HG03565 (cell line): ENCODE results near the gene BLCAP.
"Not testable (repeated sequence)": the region's sequence is repeated elsewhere in the genome, so short reads cannot be mapped to it uniquely, and the experiment has no call there.

Experiments used
- ATAC-seq: cut with Tn5 transposase; IDR thresholded peaks from one replicate; pipeline ENCODE4 v1.9.1; 2021; ENCODE audit warnings: mild to moderate bottlenecking, moderate library complexity; ENCODE audit not compliant: unreplicated experiment

Gene BLCAP, protein sequence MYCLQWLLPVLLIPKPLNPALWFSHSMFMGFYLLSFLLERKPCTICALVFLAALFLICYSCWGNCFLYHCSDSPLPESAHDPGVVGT

DNA sequence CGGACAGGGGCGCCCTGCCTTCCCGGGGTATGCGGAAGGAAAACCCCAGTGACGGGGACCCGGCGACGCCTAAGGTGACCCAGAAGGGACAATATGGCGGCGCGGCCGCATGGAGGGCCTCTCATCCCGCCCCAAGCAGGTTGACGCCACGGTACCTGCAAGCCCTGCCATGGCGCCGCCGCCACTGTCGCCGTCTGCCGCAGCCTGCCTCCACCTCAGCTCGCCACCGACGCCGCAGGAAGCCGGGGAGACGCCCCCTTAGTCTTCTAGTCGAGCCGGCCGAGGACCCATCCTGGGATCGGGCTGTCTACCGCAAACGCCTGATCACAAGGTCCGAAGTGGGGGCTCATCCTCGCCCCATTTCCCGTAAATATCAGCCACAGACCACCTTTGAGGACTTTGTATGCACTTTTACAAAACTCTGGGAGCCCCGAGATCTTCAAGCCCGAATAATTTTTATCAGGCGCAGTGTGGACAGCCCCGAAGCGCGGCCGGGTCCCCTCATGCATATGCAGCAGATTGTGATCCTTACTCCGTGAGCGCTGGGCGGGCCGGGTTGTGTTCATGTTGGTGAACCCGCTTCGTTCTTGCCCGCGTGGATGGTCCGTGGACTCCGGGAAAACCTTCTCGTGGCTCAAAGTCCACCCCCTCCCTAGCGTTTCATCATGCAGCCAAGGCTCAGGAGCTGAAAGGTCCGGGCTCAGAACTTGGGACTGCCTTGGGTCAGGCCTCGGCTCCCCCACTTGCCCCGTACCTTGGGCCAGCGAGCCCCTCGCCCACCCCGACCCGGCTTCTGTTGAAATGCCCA lies at the start of gene BLCAP:
TSS of gene BLCAP (minus strand) at position 239 of the 808 bp plus-strand sequence. CDS start 8,702 bp downstream, outside the sequence.
- ATAC-seq = peak; percentile 44

DNA sequence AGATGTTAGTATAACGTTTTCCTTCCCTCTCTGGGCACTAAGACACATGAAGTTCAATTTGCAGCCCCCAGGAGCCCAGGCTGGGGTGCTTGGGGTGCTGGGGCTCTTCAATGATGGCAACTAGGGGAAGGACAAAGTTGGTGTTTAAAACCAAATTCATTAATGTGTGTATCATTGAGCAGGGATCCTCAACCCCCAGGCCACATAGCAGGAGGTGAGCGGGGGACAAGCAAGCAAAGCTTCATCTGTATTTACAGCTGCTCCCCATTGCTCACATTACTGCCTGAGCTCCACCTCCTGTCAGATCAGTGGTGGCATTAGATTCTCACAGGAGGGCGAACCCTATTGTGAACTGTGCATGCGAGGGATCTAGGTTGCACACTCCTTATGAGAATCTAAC lies 49.8 kb upstream of the BLCAP start:
- ATAC-seq = not testable (repeated sequence)

DNA sequence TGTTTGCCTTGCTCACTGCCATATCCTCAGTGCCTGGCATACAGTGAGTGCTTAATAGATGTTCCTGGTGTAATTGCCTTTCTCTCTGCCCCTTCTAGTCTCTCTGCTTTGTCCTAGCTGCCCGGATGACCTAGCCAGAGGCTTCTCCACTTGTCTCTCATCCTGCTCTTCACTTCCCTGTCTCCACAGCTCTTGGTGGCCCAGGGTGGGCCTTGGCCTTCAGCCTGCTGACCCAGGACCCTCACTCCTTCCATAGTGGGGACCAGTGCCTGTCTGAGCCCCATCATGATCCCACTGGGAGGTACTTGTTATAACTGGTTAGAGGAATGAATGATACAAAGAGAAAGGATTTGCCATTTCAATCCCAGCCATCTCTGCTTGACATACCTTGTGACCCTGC lies 49.2 kb upstream of the BLCAP start:
- no peak for ATAC-seq

DNA sequence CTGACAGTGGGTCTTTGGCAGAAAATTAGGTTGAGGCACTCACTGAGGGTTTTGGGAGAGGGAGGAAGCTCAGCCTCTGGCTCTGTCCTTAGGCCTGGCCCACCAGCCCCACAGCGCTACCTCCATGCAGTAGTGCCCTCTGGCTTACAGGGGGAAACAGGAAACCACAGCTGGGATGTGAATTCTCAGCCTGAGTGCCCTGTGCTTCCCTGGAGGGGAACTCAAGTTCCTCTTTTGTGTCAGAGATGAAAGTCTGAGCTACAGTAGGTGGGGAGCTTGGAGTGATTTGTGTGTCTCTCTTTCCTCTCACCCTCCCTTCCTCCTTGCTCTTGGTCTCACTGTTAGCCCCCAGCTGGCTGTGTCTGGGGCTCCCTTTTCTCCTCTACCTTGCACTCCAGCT lies 48.2 kb upstream of the BLCAP start:
- ATAC-seq = no peak

DNA sequence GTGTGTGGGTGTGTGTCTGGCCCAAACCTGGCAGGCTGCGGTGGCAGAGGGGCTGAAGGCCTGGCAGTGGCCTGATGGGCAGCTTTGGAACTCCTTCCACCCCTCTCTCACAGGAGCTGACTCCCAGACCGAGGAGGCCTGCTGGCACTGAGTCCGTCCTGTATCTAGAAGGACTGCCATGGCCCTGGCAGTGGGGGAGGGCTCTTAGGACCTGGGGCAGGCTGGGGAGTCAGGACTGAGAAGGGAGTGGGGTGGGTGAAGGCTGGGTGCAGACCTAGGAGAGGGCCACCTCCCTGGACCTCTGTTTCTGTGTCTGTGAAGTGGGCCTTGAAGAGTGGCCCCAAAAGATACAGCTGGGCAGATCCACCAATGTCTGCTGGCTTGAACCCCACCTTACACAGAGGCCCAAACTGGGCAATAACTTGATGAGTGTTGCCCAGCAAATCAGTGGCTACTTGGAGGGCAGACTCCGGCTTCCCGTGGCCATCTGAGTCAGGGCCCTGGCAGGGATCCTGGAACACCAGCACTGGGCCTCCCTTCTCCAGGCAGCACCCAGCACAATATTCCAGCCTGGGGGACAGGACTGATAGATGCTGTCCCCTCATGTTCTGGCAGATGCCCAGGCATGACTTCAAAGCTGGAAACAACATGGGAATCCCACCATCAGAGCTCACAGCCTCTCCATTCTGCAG lies 46.7 kb upstream of the BLCAP start:
- ATAC-seq = no peak

DNA sequence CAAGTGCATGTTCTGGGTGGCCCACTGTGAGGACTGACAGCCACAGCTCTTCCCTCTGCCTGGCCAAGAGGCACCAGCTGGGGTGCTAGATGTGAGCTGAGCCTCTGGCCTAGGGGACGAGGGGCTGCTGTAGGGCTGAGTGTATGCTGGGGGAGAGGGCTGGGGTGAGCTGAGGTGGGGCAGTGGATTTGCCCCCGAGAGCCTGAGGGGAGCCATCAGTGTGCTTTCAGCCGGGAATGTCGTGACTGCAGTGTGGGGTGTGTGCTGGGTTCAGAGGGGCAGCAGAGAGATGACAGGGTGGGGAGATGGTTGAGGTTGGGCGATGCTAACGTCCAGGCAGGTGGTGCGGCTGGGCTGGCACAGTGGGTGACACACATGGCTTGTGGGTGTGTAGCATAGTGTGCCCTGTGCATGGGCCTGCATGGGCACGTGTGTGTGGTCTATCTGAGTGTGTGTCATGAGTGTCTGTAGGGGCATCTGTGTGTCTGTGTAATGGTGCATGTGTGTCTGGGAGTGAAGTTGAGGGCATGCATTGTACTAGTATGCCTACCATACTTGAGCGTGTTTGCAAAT lies 46.0 kb upstream of the BLCAP start:
- ATAC-seq = no peak

DNA sequence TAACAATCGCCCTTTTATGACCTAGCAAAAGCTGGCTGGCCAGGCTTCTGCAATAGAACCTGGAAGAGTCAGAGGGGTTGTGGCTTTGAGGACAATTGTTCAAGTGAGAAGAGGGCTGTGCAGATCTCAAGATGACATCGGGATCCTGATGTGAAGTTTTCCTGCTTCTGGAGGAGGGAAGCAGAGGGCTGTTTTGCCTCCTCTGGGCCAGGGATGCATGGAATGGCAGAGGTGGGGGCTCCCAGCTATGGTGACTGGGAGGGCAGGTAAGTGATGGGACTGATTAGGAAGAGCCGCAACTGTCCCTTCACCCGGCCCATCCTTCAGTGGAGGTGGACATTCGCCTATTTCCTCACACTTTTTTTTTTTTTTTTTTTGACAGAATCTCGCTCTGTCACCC lies 43.4 kb upstream of the BLCAP start:
- no peak for ATAC-seq

DNA sequence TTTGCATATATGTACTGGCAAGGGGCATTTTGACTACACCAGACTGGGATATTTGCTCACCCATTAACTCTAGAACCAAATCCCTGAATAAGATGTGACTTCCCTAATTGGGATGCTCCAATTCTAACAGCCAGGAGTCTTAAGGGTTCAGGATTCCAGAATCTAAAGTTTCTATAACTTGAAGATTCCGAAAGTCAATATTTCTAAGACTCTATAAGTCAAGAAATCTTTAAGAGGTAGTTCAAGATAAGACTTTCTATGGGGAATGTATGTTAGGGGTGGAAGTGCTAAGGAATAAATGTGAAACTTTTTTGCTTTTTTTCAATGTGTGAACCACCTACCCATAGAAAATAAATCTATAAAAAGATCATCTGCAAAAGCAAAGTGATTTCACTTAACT lies 42.7 kb upstream of the BLCAP start:
- no peak for ATAC-seq

DNA sequence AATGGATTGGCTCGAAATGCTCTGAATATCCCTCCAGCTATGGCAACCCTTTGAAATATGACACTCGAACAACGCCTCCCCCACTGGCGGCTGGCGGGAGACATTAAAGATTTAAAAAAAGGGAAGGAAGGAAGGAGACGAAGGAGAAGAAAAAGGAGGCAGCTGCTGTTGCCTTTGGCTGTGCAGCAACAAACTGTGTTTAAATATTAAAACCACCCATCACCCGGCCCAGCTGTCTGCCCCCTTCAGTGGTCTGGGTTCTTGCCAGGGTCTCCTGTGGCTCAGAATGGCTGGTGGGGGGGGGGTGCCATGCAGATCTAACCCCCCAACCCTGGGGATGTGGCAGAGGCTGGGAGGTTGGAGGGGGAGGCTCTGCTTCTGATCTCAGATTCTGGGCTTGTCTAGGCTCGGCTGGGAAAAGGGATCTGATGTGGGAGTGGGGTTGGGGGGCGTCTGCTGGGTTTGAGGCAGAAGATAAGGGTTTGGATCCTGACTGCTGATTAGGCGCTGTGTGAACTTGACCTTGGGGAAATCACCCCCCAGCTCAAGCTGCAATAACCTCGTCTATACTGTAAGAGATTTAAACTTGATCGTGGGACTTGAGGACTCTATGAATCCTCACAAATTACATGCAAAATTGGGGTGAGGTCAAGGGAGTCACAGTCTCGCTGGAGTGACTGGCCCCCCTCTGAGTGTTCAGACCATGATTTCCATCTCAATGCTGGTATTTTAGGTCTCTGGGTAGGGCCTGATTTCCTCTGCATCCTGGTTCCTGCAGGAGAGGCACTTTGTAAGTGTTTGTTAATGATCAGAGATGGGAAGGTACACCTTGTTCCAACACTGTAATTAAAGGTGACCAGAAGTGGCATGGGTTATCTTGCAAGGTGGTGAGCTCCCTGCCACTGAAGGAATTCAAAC lies 40.3 kb upstream of the BLCAP start:
- no peak for ATAC-seq

DNA sequence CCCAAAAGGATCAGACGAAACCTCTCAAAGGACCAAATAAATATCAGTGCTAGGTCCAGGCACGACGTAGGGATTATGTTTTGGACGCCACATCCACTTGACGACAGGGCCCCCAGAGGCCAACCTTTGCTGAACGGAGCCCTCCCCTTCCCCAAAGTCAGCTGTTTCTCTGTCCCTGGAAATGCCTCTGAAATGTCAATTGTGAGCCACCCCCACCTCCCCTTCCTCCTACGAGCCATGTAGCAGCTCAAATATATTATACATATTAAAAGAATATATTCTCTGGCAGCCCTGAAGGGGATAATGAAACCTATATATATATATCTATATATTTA lies 39.6 kb upstream of the BLCAP start:
- ATAC-seq = no peak

DNA sequence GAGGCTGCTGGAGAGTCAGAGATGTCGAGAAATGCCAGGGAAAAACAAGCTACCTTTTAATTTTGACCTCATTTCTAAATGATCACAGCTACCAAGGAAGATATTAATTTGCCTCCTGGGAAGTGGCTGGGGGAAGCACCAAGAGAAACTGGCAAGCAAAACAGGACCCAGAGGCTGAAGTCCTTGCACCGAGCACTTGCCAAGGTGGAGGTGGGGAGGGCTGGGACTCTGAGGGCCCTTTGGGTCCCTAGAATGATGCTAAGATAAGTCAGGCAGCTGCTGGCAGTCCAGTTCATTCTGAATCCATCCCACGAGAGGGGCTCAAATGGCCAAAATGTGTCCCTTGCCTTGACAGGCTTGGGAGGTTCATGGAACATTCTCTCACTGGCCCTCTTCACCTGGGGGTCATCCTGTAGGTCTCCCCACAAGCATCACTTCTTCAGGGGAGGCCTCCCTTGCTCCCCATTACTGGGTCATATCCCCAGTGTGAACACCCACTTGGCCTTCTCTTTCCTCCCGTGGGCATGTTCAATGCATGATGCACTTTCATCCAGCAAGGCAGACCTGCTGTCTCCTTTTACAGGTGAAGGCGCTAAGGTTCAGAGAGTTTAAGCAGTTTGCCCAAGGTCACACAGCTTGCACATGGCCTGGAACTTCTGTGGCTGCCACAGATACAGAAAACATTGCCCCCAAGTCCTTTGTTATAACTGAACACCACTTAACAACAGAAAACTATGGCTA lies 39.1 kb upstream of the BLCAP start:
- ATAC-seq = no peak

DNA sequence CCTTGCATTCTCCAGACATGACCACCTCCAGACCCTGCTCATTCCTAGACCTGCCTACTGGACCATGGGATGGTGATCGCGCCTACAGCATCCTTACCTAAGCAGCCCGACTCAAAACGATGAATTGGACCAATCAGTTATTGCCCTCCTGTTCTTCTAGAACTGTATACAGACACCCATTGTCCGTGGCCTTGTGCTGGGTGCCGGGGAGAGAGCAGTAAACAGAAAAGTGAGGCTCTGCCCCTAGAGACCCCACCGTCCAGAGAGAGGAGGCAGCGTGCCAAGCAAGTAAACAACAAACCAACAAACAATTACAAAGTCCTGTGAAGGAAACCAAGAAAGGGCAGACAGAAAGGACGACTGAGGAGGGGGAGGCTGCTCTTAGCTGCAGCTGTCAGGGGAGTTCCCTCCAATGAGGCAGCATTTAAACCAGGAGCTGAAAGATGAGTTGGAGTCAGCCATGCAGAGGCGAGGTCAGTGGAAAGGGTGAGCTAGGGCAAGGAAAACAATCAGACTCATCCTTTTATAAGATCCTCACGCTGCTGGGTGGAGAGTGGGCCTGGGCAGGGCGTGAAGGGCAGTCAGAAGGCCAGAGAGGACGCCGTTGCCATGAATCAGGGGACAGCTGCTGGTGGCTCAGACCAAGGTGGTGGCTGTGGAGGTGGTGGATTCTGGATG lies 37.6 kb upstream of the BLCAP start:
- ATAC-seq = no peak

DNA sequence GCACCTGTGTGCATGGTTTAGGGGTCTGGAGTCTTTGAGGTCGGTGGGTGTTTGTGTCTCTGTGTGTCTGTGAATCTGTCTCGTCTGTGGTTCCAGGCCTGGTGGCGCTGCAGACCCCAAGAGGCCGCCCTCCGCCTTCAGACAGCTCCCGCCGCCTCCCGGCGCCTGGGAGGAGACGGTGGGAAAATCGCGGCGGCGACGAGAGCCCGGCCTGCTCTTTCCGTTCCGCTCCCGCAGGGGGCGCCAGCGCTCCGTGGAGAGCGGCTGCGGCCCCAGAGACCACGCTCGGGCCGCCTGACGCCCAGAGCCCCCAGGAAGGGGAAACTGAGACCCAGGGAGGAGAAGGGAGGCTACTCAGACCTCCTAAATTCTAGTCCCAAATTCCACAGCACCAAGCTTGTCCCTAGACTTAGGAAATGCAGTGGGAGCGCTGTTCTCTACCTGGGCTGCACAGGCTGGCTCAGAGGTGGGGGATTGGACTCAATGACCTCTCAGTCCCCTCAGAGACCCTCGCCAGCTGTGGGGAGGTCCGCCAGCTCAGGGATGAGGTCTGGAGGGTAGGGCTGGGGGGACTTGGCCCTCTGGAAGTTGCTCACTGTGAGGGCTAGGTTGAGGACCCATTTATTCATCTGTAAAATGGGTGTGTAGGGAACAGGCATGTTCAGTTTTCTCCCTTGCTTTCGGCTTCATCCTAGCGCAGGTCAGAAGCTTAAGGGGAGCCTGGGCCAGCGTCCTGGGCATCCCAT lies 36.9 kb upstream of the BLCAP start:
- no peak for ATAC-seq

DNA sequence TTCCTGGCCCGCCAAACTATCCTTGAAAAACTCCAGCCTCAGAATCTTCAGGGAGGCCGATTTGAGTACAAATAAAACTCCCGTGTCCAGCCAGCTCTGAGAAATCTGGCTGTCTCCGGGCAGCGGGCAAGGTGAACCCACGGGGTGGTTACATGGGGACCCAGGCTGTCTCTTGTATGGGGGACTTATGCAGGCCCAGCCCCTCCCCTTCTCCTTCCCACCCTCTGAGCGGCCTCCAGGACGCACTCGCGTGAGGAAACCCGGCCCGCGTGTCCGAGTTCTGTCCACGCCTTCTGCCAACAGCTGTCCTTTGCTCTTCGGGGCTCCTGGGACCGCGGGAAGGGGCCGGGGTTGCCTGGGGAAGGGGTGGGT lies 36.3 kb upstream of the BLCAP start:
- ATAC-seq = no peak

DNA sequence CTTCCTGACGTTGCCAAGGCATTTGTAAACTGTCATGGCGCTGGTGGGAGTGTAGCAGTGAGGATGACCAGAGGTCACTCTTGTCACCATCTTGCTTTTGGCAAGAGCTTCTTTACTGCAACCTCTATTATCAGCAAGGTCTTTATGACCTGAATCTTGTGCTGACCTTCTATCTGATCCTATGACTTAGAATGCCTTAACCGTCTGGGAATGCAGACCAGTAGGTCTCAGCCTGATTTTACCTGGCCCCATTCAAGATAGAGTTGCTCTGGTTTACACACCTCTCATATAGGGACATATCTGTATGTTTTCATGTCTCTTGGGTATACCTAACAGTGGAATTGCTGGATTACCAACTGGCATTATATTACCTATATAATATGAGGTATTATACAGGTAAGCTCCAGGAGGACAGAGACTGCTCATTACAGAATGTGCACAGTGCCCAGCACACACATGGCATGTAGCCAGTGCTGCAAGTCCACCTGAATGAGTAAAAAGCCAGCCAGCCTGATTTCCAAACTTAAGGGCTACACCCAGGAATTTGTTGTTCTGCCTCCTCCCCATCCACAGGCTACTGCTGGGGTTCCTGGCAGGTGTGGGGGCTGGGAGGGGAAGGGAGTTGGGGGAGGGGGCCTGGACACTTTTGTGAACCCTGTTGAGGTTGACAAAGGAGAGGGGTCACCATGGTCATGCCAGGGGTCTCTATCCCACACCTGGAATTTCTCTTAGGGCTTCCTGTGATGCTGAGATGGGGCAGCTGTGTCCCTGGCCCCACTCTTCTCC lies 35.2 kb upstream of the BLCAP start:
- ATAC-seq = no peak

DNA sequence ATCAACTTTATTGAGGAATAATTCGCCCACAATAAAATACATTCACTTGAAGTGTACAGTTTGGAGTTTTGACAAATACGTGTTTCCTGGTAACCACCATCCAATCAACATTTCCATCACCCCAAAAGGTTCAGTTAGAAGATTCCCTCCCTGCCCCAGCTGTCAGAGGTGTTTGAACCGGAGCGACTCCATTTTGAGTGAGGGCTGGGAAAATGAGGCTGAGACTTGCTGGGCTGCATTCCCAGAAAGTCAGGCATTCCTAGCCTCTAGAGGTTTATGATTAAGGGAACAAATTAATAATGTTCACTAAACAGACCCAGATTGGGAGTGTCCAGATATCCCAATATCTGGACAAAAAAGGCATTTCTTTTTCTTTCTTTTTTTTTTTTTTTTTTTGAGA lies 33.0 kb upstream of the BLCAP start:
- no peak for ATAC-seq

DNA sequence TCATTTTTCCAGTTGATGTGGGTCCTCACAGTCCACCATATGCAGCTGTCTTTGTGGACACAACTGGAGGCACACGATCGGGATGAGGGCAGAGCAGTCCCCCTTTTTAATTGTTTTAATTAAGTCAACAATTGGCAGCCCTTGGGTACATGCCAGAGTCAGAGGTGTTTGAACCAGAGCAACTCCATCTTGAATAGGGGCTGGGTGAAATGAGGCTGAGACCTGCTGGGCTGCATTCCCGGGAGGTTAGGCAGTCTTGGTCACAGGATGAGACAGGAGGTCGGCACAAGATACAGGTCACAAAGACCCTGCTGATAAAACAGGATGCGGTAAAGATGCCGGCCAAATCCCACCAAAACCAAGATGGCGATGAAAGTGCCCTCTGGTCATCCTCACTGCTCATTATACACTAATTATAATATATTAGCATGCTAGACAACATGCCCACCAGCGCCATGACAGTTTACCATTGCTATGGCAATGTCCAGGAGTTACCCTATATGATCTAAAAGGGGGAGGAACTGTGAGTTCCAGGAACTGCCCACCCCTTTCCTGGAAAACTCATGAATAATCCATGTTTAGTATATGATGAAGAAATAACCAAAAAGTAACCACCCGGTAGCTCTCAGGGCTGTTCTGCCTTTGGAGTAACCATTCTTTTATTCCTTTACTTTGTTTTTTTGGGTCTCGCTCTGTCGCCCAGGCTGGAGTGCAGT lies 31.8 kb upstream of the BLCAP start:
- no peak for ATAC-seq

DNA sequence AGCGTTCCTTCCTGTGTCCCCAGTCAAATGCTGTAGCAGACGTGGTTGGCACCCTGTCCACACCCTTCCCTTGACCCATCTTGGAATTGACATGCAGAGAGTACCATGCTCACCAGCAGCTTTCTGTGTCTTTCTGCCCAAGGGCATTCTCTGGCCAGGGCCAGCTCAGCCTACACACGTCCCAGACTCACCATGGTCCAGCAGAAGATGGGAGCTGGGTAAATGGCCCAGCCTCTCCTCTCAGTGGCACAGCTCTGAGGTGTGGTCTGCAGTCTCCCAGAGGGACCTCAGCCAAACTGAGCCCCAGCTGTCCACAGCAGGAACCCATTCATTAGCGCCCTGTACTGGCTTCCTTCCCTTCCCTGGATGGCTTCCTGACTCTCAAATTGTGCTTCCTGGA lies 31.1 kb upstream of the BLCAP start:
- no peak for ATAC-seq
